BLaER1 treated with 17β-estradiol and CSF1 and Interleukin-3, amounts not matched to agents 10 nM and 100 nM (cell line): ENCODE measurements around the gene SBF2.

Experiments
- H3K27ac ChIP-seq, 11 experiments: shearing (Covaris generic); formaldehyde crosslinking; 2 replicates each; pipeline ENCODE4 v1.8.1; 2022
- H3K27me3 ChIP-seq, 11 experiments: shearing (Covaris generic); formaldehyde crosslinking; 2 replicates each; pipeline ENCODE4 v1.8.1; 2022
- H3K36me3 ChIP-seq, 11 experiments: shearing (Covaris generic); formaldehyde crosslinking; 2 replicates each; pipeline ENCODE4 v1.8.1; 2022
- H3K4me1 ChIP-seq, 10 experiments: shearing (Covaris generic); formaldehyde crosslinking; 2 replicates each; pipeline ENCODE4 v1.8.1; 2022
- H3K4me2 ChIP-seq, 11 experiments: shearing (Covaris generic); formaldehyde crosslinking; 2 replicates each; pipeline ENCODE4 v1.8.1; 2022
- H3K4me3 ChIP-seq, 10 experiments: shearing (Covaris generic); formaldehyde crosslinking; 2 replicates each; pipeline ENCODE4 v1.8.1; 2022
- H3K9ac ChIP-seq, 11 experiments: shearing (Covaris generic); formaldehyde crosslinking; 2 replicates each; pipeline ENCODE4 v1.8.1; 2022
- H3K9me3 ChIP-seq, 11 experiments: shearing (Covaris generic); formaldehyde crosslinking; replicated peaks in 1 of 11; 2 replicates each; pipeline ENCODE4 v1.8.1; 2022
- H4K20me1 ChIP-seq, 11 experiments: shearing (Covaris generic); formaldehyde crosslinking; 2 replicates each; pipeline ENCODE4 v1.8.1; 2022
- Cebpa-rat ChIP-seq, 11 experiments: shearing (Covaris generic); IDR thresholded peaks; 2 replicates each; pipeline ENCODE4 v1.8.1; 2022

SBF2 gene

GRCh38 chr11:9823439-9823838, 470.6 kb downstream of the SBF2 start:
- Histone ChIP-seq H3K9me3 (no peaks in the 10 kb centered on the region), H3K36me3 (peaks cover 0 to 47% (median 0%) of the 10 kb centered on the region in 11 experiments; a peak in 4 of 22 replicates), H3K27me3 (no peaks in the 10 kb centered on the region), H3K27ac (no peak overlapping the region), H3K9ac (no peak overlapping the region), H3K4me3 (no peak overlapping the region), H3K4me1 (no peaks in the 10 kb centered on the region), H4K20me1 (no peaks in the 10 kb centered on the region), H3K4me2 (no peak overlapping the region)
- no peak for TF ChIP-seq Cebpa-rat (IDR thresholded peaks at IDR 0.05)

- Histone ChIP-seq H3K27ac (no peak overlapping the region), H3K27me3 (no peaks in the 10 kb centered on the region), H3K4me2 (no peak overlapping the region), H3K9me3 (no peaks in the 10 kb centered on the region), H3K9ac (no peak overlapping the region), H3K4me1 (no peaks in the 10 kb centered on the region), H4K20me1 (no peaks in the 10 kb centered on the region), H3K36me3 (peaks cover 0 to 48% (median 0%) of the 10 kb centered on the region in 11 experiments; a peak in 3 of 22 replicates), H3K4me3 (no peak overlapping the region)
- no peak for TF ChIP-seq Cebpa-rat (IDR thresholded peaks at IDR 0.05)
These were observed 472.8 kb downstream of the SBF2 start for GRCh38 chr11:9821008-9821752.

- Histone ChIP-seq H3K4me3 (no peak overlapping the region), H3K27ac (no peak overlapping the region), H3K4me1 (no peaks in the 10 kb centered on the region), H3K9ac (no peak overlapping the region), H4K20me1 (no peaks in the 10 kb centered on the region), H3K27me3 (no peaks in the 10 kb centered on the region), H3K4me2 (no peak overlapping the region), H3K9me3 (no peaks in the 10 kb centered on the region), H3K36me3 (peaks cover 0 to 53% (median 0%) of the 10 kb centered on the region in 11 experiments; a peak in 4 of 22 replicates)
- no peak for TF ChIP-seq Cebpa-rat (IDR thresholded peaks at IDR 0.05)
These were observed 473.8 kb downstream of the SBF2 start for GRCh38 chr11:9820260-9820659.

- Histone ChIP-seq H3K27ac (no peak overlapping the region), H3K4me3 (no peak overlapping the region), H3K4me1 (no peaks in the 10 kb centered on the region), H3K36me3 (peaks cover 0 to 59% (median 0%) of the 10 kb centered on the region in 11 experiments; a peak in 4 of 22 replicates), H3K4me2 (no peak overlapping the region), H3K9ac (no peak overlapping the region), H4K20me1 (no peaks in the 10 kb centered on the region), H3K27me3 (no peaks in the 10 kb centered on the region), H3K9me3 (no peaks in the 10 kb centered on the region; a peak in 1 of 22 replicates)
- TF ChIP-seq Cebpa-rat (IDR thresholded peaks at IDR 0.05): no peak
These were observed 476.8 kb downstream of the SBF2 start for GRCh38 chr11:9817191-9817590.

- H3K27ac ChIP-seq: no peak overlapping the region
- TF ChIP-seq Cebpa-rat (IDR thresholded peaks at IDR 0.05): no peak
- no peaks in the 10 kb centered on the region for H3K27me3 ChIP-seq
- no peaks in the 10 kb centered on the region; a peak in 1 of 22 replicates for H3K9me3 ChIP-seq
- peaks cover 0 to 66% (median 0%) of the 10 kb centered on the region in 11 experiments; a peak in 4 of 22 replicates for H3K36me3 ChIP-seq
- no peak overlapping the region for H3K4me3 ChIP-seq
- no peak overlapping the region for H3K4me2 ChIP-seq
- no peak overlapping the region for H3K9ac ChIP-seq
- no peaks in the 10 kb centered on the region for H4K20me1 ChIP-seq
- no peaks in the 10 kb centered on the region for H3K4me1 ChIP-seq
These were observed 478.4 kb downstream of the SBF2 start for GRCh38 chr11:9815486-9816136.

- Histone ChIP-seq H3K4me2 (no peak overlapping the region), H3K9me3 (no peaks in the 10 kb centered on the region; a peak in 1 of 22 replicates), H3K27ac (no peak overlapping the region), H3K4me1 (peaks cover 0 to 9% (median 6%) of the 10 kb centered on the region in 10 experiments; a peak in 16 of 20 replicates), H3K9ac (no peak overlapping the region), H3K36me3 (peaks cover 0 to 66% (median 0%) of the 10 kb centered on the region in 11 experiments; a peak in 4 of 22 replicates), H3K4me3 (no peak overlapping the region), H3K27me3 (no peaks in the 10 kb centered on the region), H4K20me1 (no peaks in the 10 kb centered on the region)
- no peak for TF ChIP-seq Cebpa-rat (IDR thresholded peaks at IDR 0.05)
These were observed 479.9 kb downstream of the SBF2 start for GRCh38 chr11:9814108-9814507.

GRCh38 chr11:9808943-9809342, 485.1 kb downstream of the SBF2 start:
- Histone ChIP-seq H4K20me1 (no peaks in the 10 kb centered on the region), H3K36me3 (peaks cover 0 to 93% (median 5%) of the 10 kb centered on the region in 11 experiments; a peak in 10 of 22 replicates), H3K27ac (0 out of 22 replicates have a peak overlapping the region, but pooled peaks of 1 of the 11 experiments have one; percentile 28), H3K27me3 (no peaks in the 10 kb centered on the region), H3K4me2 (peak overlapping the region in 9 of 11 experiments; percentile 13 to 51 (median 38); a peak in 16 of 22 replicates), H3K9ac (no peak overlapping the region), H3K9me3 (peaks cover 0 to 13% (median 7%) of the 10 kb centered on the region in 11 experiments; a peak in 11 of 22 replicates), H3K4me3 (no peak overlapping the region), H3K4me1 (peaks cover 0 to 17% (median 14%) of the 10 kb centered on the region in 10 experiments; a peak in 16 of 20 replicates)
- no peak for TF ChIP-seq Cebpa-rat (IDR thresholded peaks at IDR 0.05)

- Histone ChIP-seq H3K4me2 (no peak overlapping the region), H3K4me3 (no peak overlapping the region), H3K27ac (no peak overlapping the region), H3K27me3 (no peaks in the 10 kb centered on the region), H4K20me1 (no peaks in the 10 kb centered on the region), H3K9me3 (peaks cover 0 to 13% (median 7%) of the 10 kb centered on the region in 11 experiments; a peak in 11 of 22 replicates), H3K4me1 (peaks cover 0 to 17% (median 14%) of the 10 kb centered on the region in 10 experiments; a peak in 16 of 20 replicates), H3K36me3 (peaks cover 0 to 86% (median 5%) of the 10 kb centered on the region in 11 experiments; a peak in 10 of 22 replicates), H3K9ac (no peak overlapping the region)
- TF ChIP-seq Cebpa-rat (IDR thresholded peaks at IDR 0.05): no peak
These were observed 486.9 kb downstream of the SBF2 start for GRCh38 chr11:9806946-9807687.
